Upper lobe of right lung (tissue), 1 donor: Measurements from ENCODE around the gene MAP3K13. TPM values are rescaled to one million over a fixed set of nuclear protein-coding genes. Genes with fewer than 3 reads are reported as not detected.
"Not testable (repeated sequence)": the region's sequence is repeated elsewhere in the genome, so short reads cannot be mapped to it uniquely, and the experiment has no call there.

Experiments
- ATAC-seq: fragments of 200-7000 bp; cut with Tn5 transposase; one replicate; pipeline ENCODE4 v1.9.1; 2020; ENCODE audit warnings: mild to moderate bottlenecking, moderate library complexity
- DNase-seq: peaks from one replicate; pipeline ENCODE4 v3.0.0-alpha.2; 2020
- H3K27ac ChIP-seq: fragments of 200-600 bp; one replicate; pipeline ENCODE4 v1.8.0; 2022
- H3K27me3 ChIP-seq: fragments of 200-600 bp; one replicate; pipeline ENCODE4 v1.8.0; 2022; ENCODE audit warnings: mild to moderate bottlenecking
- H3K36me3 ChIP-seq: fragments of 200-600 bp; one replicate; pipeline ENCODE4 v1.8.0; 2022
- H3K4me1 ChIP-seq: fragments of 200-600 bp; one replicate; pipeline ENCODE4 v1.8.0; 2022
- H3K4me3 ChIP-seq: fragments of 200-600 bp; one replicate; pipeline ENCODE4 v1.8.0; 2022; ENCODE audit warnings: mild to moderate bottlenecking
- H3K9me3 ChIP-seq: fragments of 200-600 bp; one replicate; pipeline ENCODE4 v1.8.0; 2022
- CTCF ChIP-seq: fragments of 200-600 bp; IDR thresholded peaks from one replicate; pipeline ENCODE4 v1.8.0; 2022; ENCODE audit warnings: antibody characterized with exemption
- intact Hi-C: fragments of 100-400 bp; cut with DNase I; formaldehyde crosslinking; loops from one replicate; pipeline ENCODE4 v1.11.0; 2022
- total RNA-seq: library from RNA; stranded (reverse); fragmentation: NEBNext Ultra II Directional; extraction: Animal tissue kit (Norgen Biotek cat#: 25700); gene quantifications from one replicate; pipeline ENCODE4 v1.2.1, GENCODE V29; 2021
- donor health status: DM: no; HTN: yes; CAD: no; lungs with severe emphysema.

The MAP3K13 gene
- total RNA-seq, 1 donor from 2014 or later, result 37.6 TPM

GRCh38 chr3:185457376-185457775 lies 94.4 kb downstream of the MAP3K13 start:
- intact Hi-C loops, result no loop called here
- no peak for TF ChIP-seq CTCF
- H3K9me3 ChIP-seq, result no peaks in the 10 kb centered on the region
- H3K27me3 ChIP-seq, result no peaks in the 10 kb centered on the region
- no peak for DNase-seq
- no peak overlapping the region for H3K4me3 ChIP-seq
- peaks cover 4% of the 10 kb centered on the region for H3K36me3 ChIP-seq
- no peak overlapping the region for H3K27ac ChIP-seq
- peak; percentile 78 for ATAC-seq
- no peaks in the 10 kb centered on the region for H3K4me1 ChIP-seq

GRCh38 chr3:185460309-185460708 lies 97.4 kb downstream of the MAP3K13 start:
- DNase-seq (no peak), ATAC-seq (no peak)
- Histone ChIP-seq H3K27me3 (no peaks in the 10 kb centered on the region), H3K36me3 (peaks cover 13% of the 10 kb centered on the region), H3K4me1 (no peaks in the 10 kb centered on the region), H3K9me3 (no peaks in the 10 kb centered on the region), H3K27ac (no peak overlapping the region), H3K4me3 (no peak overlapping the region)
- TF ChIP-seq CTCF, result no peak
- intact Hi-C loops, result no loop called here

- Histone ChIP-seq H3K27ac (no peak overlapping the region), H3K36me3 (peaks cover 16% of the 10 kb centered on the region), H3K4me3 (no peak overlapping the region), H3K4me1 (no peaks in the 10 kb centered on the region), H3K9me3 (no peaks in the 10 kb centered on the region), H3K27me3 (no peaks in the 10 kb centered on the region)
- intact Hi-C loops, result no loop called here
- ATAC-seq (no peak), DNase-seq (no peak)
- TF ChIP-seq CTCF, result peak; percentile 22
These were observed 97.9 kb downstream of the MAP3K13 start for GRCh38 chr3:185460719-185461350.

GRCh38 chr3:185465471-185465870 lies 102.5 kb downstream of the MAP3K13 start:
- TF ChIP-seq CTCF, result no peak
- intact Hi-C loops, result no loop called here
- H3K27me3 ChIP-seq, result no peaks in the 10 kb centered on the region
- no peak overlapping the region for H3K4me3 ChIP-seq
- H3K27ac ChIP-seq, result no peak overlapping the region
- no peaks in the 10 kb centered on the region for H3K9me3 ChIP-seq
- no peaks in the 10 kb centered on the region for H3K4me1 ChIP-seq
- peaks cover 21% of the 10 kb centered on the region for H3K36me3 ChIP-seq
- DNase-seq (no peak), ATAC-seq (no peak)

- H3K27ac ChIP-seq, H3K4me3 ChIP-seq, H3K27me3 ChIP-seq, H3K4me1 ChIP-seq, ATAC-seq, H3K9me3 ChIP-seq, intact Hi-C loops, DNase-seq: not testable (repeated sequence)
- H3K36me3 ChIP-seq, result peaks cover 21% of the 10 kb centered on the region
These were observed 103.2 kb downstream of the MAP3K13 start for GRCh38 chr3:185466123-185466522.

- DNase-seq (no peak), ATAC-seq (no peak)
- no peaks in the 10 kb centered on the region for H3K9me3 ChIP-seq
- H3K36me3 ChIP-seq, result peaks cover 27% of the 10 kb centered on the region
- no peaks in the 10 kb centered on the region for H3K4me1 ChIP-seq
- no peak for TF ChIP-seq CTCF
- H3K4me3 ChIP-seq, result no peak overlapping the region
- intact Hi-C loops, result no loop called here
- no peaks in the 10 kb centered on the region for H3K27me3 ChIP-seq
- no peak overlapping the region for H3K27ac ChIP-seq
These were observed 106.6 kb downstream of the MAP3K13 start for GRCh38 chr3:185469542-185469941.
